ENCODE results near the gene KDSR.

GRCh38 chr18:63309422-63309821, 57.6 kb downstream of the KDSR start:
- TF ChIP-seq CTCF (IDR thresholded peaks at IDR 0.05; ENCODE audit: low read depth, low read length, missing input control), result no peak
- no peak for TF ChIP-seq YY1 (IDR thresholded peaks at IDR 0.05)
- TF ChIP-seq RAD21 (IDR thresholded peaks at IDR 0.05), result no peak
- TF ChIP-seq REST (IDR thresholded peaks at IDR 0.05), result no peak
- TF ChIP-seq ZBTB33 (IDR thresholded peaks at IDR 0.05), result no peak

Measured in liver (tissue), 3 donors.